CD4-positive, alpha-beta T cell (primary cell): ENCODE measurements around the gene ITGAE. TPM values are rescaled to one million over a fixed set of nuclear protein-coding genes. Genes with fewer than 3 reads are reported as not detected.

Experiments used
- ATAC-seq: fragments of 200-7000 bp; cut with Tn5 transposase; one replicate; pipeline ENCODE4 v1.10.0; 2022; ENCODE audit warnings: mild to moderate bottlenecking; ENCODE audit not compliant: poor library complexity
- CTCF ChIA-PET: fragments of 350-600 bp; sonication (Branson Sonifier 250); formaldehyde crosslinking; loops from one replicate; lab custom pipeline; 2021; ENCODE audit warnings: antibody characterized with exemption, inconsistent platforms; lab: Charles Lee
- POLR2A ChIA-PET: fragments of 350-600 bp; sonication (Branson Sonifier 250); formaldehyde crosslinking; loops from one replicate; lab custom pipeline; 2021; ENCODE audit warnings: antibody characterized with exemption, inconsistent platforms; lab: Charles Lee
- DNase-seq, 14 experiments: peaks; one replicate each; pipeline ENCODE4 v3.0.0-alpha.2; 2013 to 2020; ENCODE audit warnings: mixed read lengths in 2 of 14
- H3K27ac ChIP-seq, 2 donors: one replicate each; pipeline versions ENCODE4 v1.5.1 to v1.7.0; 2013; ENCODE audit warnings: low read length in 2 of 2, low read depth in 1 of 2, mild to moderate bottlenecking in 1 of 2
- H3K27me3 ChIP-seq, 2 experiments: 1 replicate in 1 of 2; 2 replicates in 1 of 2; pipeline versions ENCODE4 v1.6.1 to v1.7.0; 2013; ENCODE audit warnings: low read length in 2 of 2, control low read depth in 1 of 2, mild to moderate bottlenecking in 1 of 2, moderate library complexity in 1 of 2; ENCODE audit not compliant: insufficient read depth in 2 of 2, control insufficient read depth in 1 of 2
- H3K36me3 ChIP-seq: one replicate; pipeline ENCODE4 v1.6.1; 2013; ENCODE audit warnings: low read length, control low read depth; ENCODE audit not compliant: insufficient read depth
- H3K4me1 ChIP-seq: one replicate; pipeline ENCODE4 v1.6.1; 2013; ENCODE audit warnings: low read length, control low read depth; ENCODE audit not compliant: insufficient read depth
- H3K4me3 ChIP-seq: one replicate; pipeline ENCODE4 v1.5.1; 2013; ENCODE audit warnings: mild to moderate bottlenecking, low read length, moderate library complexity
- H3K9me3 ChIP-seq, 2 experiments: 1 replicate in 1 of 2; 2 replicates in 1 of 2; pipeline versions ENCODE4 v1.6.1 to v1.7.0; 2013; ENCODE audit warnings: low read length in 2 of 2, mild to moderate bottlenecking in 2 of 2, control low read depth in 1 of 2, moderate library complexity in 1 of 2; ENCODE audit not compliant: control insufficient read depth in 1 of 2, insufficient read depth in 1 of 2
- H3K27ac Mint-ChIP-seq: one replicate; pipeline ENCODE4 v1.8.0; 2020; ENCODE audit warnings: mixed read lengths
- H3K27me3 Mint-ChIP-seq: one replicate; pipeline ENCODE4 v1.8.0; 2021; ENCODE audit warnings: mixed read lengths
- H3K36me3 Mint-ChIP-seq: one replicate; pipeline ENCODE4 v1.8.0; 2021; ENCODE audit warnings: low read depth, mixed read lengths
- H3K4me1 Mint-ChIP-seq: one replicate; pipeline ENCODE4 v1.8.0; 2021; ENCODE audit warnings: low read depth, mixed read lengths
- H3K4me3 Mint-ChIP-seq: one replicate; pipeline ENCODE4 v1.8.0; 2020; ENCODE audit warnings: mild to moderate bottlenecking, mixed read lengths
- H3K9me3 Mint-ChIP-seq: one replicate; pipeline ENCODE4 v1.8.0; 2020; ENCODE audit warnings: mixed read lengths
- CTCF ChIP-seq: fragments of 200-600 bp; IDR thresholded peaks from one replicate; pipeline ENCODE4 v1.8.0; 2022; ENCODE audit warnings: antibody characterized with exemption, mild to moderate bottlenecking
- intact Hi-C, 2 experiments: fragments of 100-400 bp; cut with DNase I in 1 of 2; cut with micrococcal nuclease in 1 of 2; formaldehyde crosslinking; loops; one replicate each; pipeline versions ENCODE4 v1.15.1 to v1.9.0; 2023 to 2025; cut with DNase I, micrococcal nuclease
- total RNA-seq, 174 experiments: library from RNA in 2 of 174; stranded (reverse) in 2 of 174; gene quantifications; one replicate each; pipeline ENCODE4 v1.2.3 and lab custom pipeline; 2021 to 2026

Gene ITGAE
- total RNA-seq, 2 experiments from 2014 or later: 15.8 to 18.3 TPM

- CTCF ChIA-PET: interaction anchor here (2.2 kb wide), 1 partner anchor 13 kb away, joined by 8 read pairs; no protein-coding TSS in a partner anchor
- no peak for TF ChIP-seq CTCF
These were observed 50.7 kb downstream of the ITGAE start for GRCh38 chr17:3750296-3750695.

GRCh38 chr17:3748576-3748975 lies 52.4 kb downstream of the ITGAE start:
- ATAC-seq: no peak
- Mint-ChIP-seq H3K27ac (no peak overlapping the region), H3K9me3 (no peaks in the 10 kb centered on the region), H3K4me1 (peaks cover 36% of the 10 kb centered on the region), H3K36me3 (no peaks in the 10 kb centered on the region), H3K4me3 (peak overlapping the region; percentile 51), H3K27me3 (no peaks in the 10 kb centered on the region)
- CTCF ChIA-PET: no interaction called here
- TF ChIP-seq CTCF: no peak
- Histone ChIP-seq H3K9me3 (no peaks in the 10 kb centered on the region), H3K36me3 (no peaks in the 10 kb centered on the region), H3K27ac (no peak overlapping the region), H3K27me3 (no peaks in the 10 kb centered on the region), H3K4me3 (no peak overlapping the region), H3K4me1 (peaks cover 43% of the 10 kb centered on the region)
- POLR2A ChIA-PET: no interaction called here
- intact Hi-C loops: no loop called here
- DNase-seq: no peak

More at GRCh38 chr17:3750296-3750695, 50.7 kb downstream of the ITGAE start:
- intact Hi-C loops: no loop called here
- Mint-ChIP-seq H3K4me1 (peaks cover 47% of the 10 kb centered on the region), H3K27me3 (no peaks in the 10 kb centered on the region), H3K4me3 (peak overlapping the region; percentile 75), H3K27ac (peak overlapping the region; percentile 86), H3K9me3 (no peaks in the 10 kb centered on the region), H3K36me3 (no peaks in the 10 kb centered on the region)
- Histone ChIP-seq H3K4me3 (no peak overlapping the region), H3K9me3 (no peaks in the 10 kb centered on the region), H3K4me1 (peaks cover 58% of the 10 kb centered on the region), H3K27me3 (no peaks in the 10 kb centered on the region), H3K27ac (no peak overlapping the region), H3K36me3 (no peaks in the 10 kb centered on the region)
- no peak for ATAC-seq
- no peak for DNase-seq
- POLR2A ChIA-PET: interaction anchor here (0.6 to 2.6 kb wide), 4 partner anchors 10 to 114 kb away, joined by 3 to 11 read pairs (median 4); partner anchors contain the start of genes CTNS and SHPK

- Histone ChIP-seq H3K27ac (no peak overlapping the region), H3K9me3 (no peaks in the 10 kb centered on the region), H3K4me1 (peaks cover 37% of the 10 kb centered on the region), H3K36me3 (no peaks in the 10 kb centered on the region), H3K4me3 (no peak overlapping the region), H3K27me3 (no peaks in the 10 kb centered on the region)
- Mint-ChIP-seq H3K9me3 (no peaks in the 10 kb centered on the region), H3K4me1 (peaks cover 39% of the 10 kb centered on the region), H3K4me3 (no peak overlapping the region), H3K36me3 (no peaks in the 10 kb centered on the region), H3K27me3 (no peaks in the 10 kb centered on the region), H3K27ac (no peak overlapping the region)
- no peak for TF ChIP-seq CTCF
- ChIA-PET CTCF (no interaction called here), POLR2A (no interaction called here)
- intact Hi-C loops: no loop called here
- DNase-seq (no peak), ATAC-seq (no peak)
These were observed 53.2 kb downstream of the ITGAE start for GRCh38 chr17:3747805-3748204.
